HG03571 (cell line): Measurements from ENCODE around the gene OTX2.

ENCODE experiments used
- ATAC-seq: cut with Tn5 transposase; IDR thresholded peaks from one replicate; pipeline ENCODE4 v1.9.1; 2021; ENCODE audit not compliant: unreplicated experiment

OTX2 gene

GRCh38 chr14:56797003-56797568 is 13.2 kb downstream of the OTX2 start:
- no peak for ATAC-seq

DNA sequence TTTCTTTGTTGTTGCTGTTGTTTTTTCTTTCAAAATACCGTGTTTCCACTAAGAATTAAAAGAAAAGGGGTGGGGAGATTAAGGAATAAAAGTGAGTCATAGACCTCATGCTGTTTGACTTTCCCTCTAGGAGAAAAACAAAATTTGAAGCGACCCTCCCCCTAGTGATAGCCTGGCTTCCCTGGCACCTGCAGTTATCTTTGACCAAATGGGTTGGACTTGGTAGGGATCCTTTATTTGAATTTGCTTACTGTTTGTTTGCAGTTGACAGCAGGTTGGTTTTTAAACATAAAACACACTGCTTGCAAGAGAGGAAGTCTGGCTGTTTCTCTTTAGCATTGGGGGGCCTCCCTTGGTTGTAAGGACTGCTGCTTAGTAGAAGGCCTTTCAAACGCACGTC is 14.0 kb downstream of the OTX2 start:
- ATAC-seq, result no peak

- ATAC-seq, result no peak
Observed at GRCh38 chr14:56795284-56795622, 15.0 kb downstream of the OTX2 start.

DNA sequence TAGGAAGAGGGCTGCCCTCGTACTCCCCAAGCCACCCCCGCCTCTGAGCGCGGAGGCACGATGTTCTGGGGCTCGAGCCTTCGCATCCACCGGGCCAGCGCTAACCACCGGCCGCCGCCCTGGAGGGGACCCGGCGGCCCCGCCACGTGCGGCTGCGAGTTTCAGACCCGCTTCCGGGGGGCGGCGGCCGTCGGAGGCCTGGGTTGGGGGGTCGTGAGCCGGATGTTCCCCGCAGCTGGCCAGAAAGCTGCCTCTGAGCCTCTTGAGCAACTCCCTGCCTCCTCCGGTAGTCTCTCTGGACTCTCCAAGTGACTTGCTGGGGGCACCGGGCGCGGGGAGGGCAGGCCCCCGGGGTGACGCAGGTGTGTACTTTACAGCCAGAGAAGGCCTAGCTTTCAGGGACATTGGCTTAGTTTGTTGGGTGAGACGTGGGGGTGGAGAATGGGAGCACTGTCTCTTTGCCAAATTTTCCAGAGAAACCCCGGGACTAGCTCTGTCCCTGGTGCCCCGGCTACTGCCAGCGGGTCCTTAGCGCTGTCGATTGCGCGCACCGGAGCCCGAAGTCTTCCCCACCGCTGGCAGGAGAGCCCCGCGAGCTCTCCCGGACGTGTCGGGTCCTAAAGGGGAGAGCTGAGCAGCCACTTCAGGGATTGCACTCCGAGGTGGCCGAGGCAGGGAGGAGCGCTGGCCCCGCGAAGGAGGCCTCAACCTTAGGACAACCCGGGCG is 15.6 kb downstream of the OTX2 start:
- no peak for ATAC-seq

GRCh38 chr14:56794088-56794556 is 16.2 kb downstream of the OTX2 start:
- no peak for ATAC-seq

GRCh38 chr14:56789955-56790354 is 20.3 kb downstream of the OTX2 start:
- no peak for ATAC-seq

DNA sequence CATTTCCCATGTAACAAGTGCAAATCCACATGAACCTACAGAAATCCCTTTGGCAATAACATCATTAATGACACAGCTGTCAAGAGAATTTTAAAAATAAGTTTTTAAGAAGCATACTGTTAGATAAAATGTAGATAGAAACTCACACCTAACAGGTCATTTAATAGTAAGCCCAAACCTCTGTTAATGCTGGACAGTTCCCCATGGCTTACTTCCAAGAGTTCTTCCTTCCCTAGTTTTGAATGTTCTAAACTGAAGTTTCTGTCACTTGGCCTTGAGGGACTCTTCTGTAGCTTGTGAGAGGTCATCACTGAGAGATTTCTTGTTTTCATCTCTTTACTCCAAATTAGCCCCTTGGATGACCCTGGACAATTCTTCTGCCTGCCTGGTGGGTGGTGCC is 22.7 kb downstream of the OTX2 start:
- ATAC-seq, result no peak

- no peak for ATAC-seq
Observed at GRCh38 chr14:56782711-56783110, 27.6 kb downstream of the OTX2 start.

- ATAC-seq, result no peak
Observed at GRCh38 chr14:56774503-56774902, 35.8 kb downstream of the OTX2 start.

GRCh38 chr14:56770512-56770911 is 39.8 kb downstream of the OTX2 start:
- no peak for ATAC-seq

DNA sequence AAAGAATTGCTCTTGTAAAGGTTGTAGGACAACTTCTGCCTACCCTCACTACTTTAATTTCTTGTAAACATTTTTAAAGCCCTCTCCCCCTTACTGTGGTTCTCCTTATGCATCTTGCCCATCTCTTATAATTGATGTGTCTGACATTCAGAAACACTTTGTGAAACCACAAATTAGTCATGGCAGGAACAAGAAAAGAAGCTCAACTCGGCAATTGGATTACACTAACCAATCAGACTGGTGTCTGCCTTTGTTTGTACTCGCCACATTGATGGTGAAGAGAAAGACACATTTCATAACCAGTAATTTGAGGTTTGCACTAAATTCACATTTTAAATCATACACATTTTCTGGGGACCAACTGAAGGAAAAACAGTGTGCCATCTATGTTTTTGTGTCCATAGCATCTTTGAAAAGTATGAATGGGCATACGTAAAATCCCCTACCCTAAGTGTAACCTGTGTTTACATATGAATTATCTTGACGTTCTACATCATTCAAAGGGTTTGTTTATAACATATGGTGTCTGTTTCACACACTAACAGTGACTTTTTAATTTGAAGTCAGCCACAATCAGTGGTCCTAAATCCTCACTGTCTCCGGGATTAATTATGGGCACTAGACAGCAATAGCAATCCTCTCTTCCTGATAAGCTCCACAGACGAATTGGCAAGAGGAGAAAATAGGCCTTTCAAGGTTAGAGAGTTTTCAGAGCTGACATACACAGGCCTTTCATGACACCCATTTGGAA is 49.9 kb downstream of the OTX2 start:
- no peak for ATAC-seq

DNA sequence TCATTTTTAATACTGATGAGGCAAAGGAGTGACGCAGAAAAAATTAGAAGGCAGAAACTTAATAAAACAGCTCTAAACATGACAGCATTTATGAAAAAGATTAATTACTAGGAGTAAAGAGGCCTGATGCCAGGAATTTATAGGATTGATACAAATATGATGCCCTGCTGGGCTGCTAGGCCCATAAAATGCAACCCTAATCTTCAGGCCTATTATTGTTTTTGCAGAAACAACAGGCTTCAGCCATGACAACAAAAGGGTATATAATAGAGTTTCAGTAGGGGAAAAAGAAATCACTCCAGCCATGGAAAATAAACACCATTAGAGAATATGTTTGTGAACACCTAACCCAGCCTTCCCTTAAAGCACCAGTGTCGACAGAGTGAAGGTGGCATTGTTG is 50.6 kb downstream of the OTX2 start:
- no peak for ATAC-seq

DNA sequence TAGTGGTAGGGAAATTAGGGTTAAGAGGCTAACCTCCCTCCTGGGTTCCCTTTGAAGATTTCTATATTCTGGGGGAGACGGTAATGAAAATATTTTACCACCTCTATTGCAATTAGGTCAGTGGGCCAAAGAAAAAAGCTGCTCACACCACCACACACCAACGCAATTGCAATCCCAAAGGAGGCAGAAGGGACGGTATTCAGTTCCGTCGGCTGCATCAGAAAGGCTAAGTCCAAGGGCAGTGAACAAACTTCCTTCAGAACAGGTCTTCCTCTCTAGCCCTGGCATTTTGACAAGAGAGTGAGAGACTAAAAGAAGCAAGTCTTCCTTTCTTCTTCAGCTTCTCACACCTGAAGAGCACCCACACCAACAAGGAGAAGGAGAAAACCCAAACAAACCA is 51.2 kb downstream of the OTX2 start:
- ATAC-seq, result no peak

GRCh38 chr14:56754921-56755320 is 55.4 kb downstream of the OTX2 start:
- ATAC-seq, result no peak

DNA sequence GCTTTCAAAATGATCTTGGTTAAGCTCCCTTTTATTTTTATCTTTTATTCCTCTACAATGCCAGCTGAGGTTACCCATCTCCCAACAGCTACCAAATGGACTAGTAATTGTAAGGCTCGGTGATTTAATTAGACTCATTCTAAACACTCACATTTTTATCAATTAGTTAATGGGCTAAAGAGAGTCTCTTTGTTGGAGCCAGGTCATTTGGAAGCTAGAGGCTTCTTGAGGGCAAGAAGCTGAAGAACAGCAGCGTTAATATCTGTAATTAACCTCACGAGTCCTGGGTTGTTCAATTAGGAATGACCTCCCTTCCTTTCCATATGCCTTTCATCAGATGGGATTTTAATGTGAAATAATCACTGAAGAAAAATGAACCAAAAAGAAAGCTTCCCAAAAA is 56.9 kb downstream of the OTX2 start:
- ATAC-seq, result no peak

- ATAC-seq, result no peak
Observed at GRCh38 chr14:56752428-56752827, 57.9 kb downstream of the OTX2 start.

- no peak for ATAC-seq
Observed at GRCh38 chr14:56751471-56751870, 58.8 kb downstream of the OTX2 start.
